Neuronal stem cell (in vitro differentiated cells): ENCODE data around the gene CPHXL2.
A peak's percentile ranks its signal among the peaks of the same experiment; 100 is the strongest.

Source experiments
- DNase-seq: peaks from one replicate; pipeline ENCODE4 v3.0.0-alpha.2; 2013; ENCODE audit warnings: low spot score
- H2AFZ ChIP-seq: one replicate; pipeline ENCODE4 v1.6.1; 2013; ENCODE audit warnings: mild to moderate bottlenecking, low read length, inconsistent platforms
- H2AK5ac ChIP-seq: 2 replicates; pipeline ENCODE4 v1.6.1; 2013; ENCODE audit warnings: low read depth, mild to moderate bottlenecking, inconsistent platforms, low read length, moderate library complexity, mixed read lengths
- H2BK120ac ChIP-seq: 2 replicates; pipeline ENCODE4 v1.6.1; 2013; ENCODE audit warnings: low read depth, mild to moderate bottlenecking, inconsistent platforms, low read length, moderate library complexity, mixed read lengths
- H2BK12ac ChIP-seq: one replicate; pipeline ENCODE4 v1.6.1; 2013; ENCODE audit warnings: low read length, inconsistent platforms
- H2BK15ac ChIP-seq: 2 replicates; pipeline ENCODE4 v1.6.1; 2013; ENCODE audit warnings: mild to moderate bottlenecking, low read length, inconsistent platforms, mixed read lengths
- H2BK5ac ChIP-seq: one replicate; pipeline ENCODE4 v1.6.1; 2013; ENCODE audit warnings: inconsistent platforms, mild to moderate bottlenecking, low read length, moderate library complexity
- H3K14ac ChIP-seq: one replicate; pipeline ENCODE4 v1.6.1; 2013; ENCODE audit warnings: low read length, inconsistent platforms
- H3K18ac ChIP-seq: 2 replicates; pipeline ENCODE4 v1.6.1; 2013; ENCODE audit warnings: low read length, inconsistent platforms
- H3K23ac ChIP-seq: 2 replicates; pipeline ENCODE4 v1.6.1; 2013; ENCODE audit warnings: low read depth, mild to moderate bottlenecking, mixed read lengths, low read length, inconsistent platforms; ENCODE audit not compliant: poor library complexity
- H3K27ac ChIP-seq: replicated peaks from 3 replicates; pipeline ENCODE4 v1.5.1; 2013; ENCODE audit warnings: low read length, inconsistent platforms
- H3K27me3 ChIP-seq, 3 experiments: 2 replicates each; pipeline ENCODE4 v1.6.1; 2013; ENCODE audit warnings: low read length in 3 of 3, mild to moderate bottlenecking in 2 of 3, inconsistent platforms in 1 of 3, low read depth in 1 of 3, mixed read lengths in 1 of 3, moderate library complexity in 1 of 3; ENCODE audit not compliant: control insufficient read depth in 3 of 3, insufficient read depth in 3 of 3
- H3K36me3 ChIP-seq, 2 donors: replicated peaks in 1 of 2; 2 replicates each; pipeline ENCODE4 v1.6.1; 2013; ENCODE audit warnings: low read length in 2 of 2; ENCODE audit not compliant: control insufficient read depth in 2 of 2, insufficient read depth in 2 of 2
- H3K4ac ChIP-seq: 2 replicates; pipeline ENCODE4 v1.6.1; 2013; ENCODE audit warnings: inconsistent platforms, mild to moderate bottlenecking, low read length, moderate library complexity
- H3K4me1 ChIP-seq, 2 donors: 1 replicate in 1 of 2; 2 replicates in 1 of 2; pipeline ENCODE4 v1.6.1; 2013; ENCODE audit warnings: low read length in 2 of 2, low read depth in 1 of 2; ENCODE audit not compliant: control insufficient read depth in 2 of 2, insufficient read depth in 1 of 2
- H3K4me2 ChIP-seq: one replicate; pipeline ENCODE4 v1.6.1; 2013; ENCODE audit warnings: mild to moderate bottlenecking, low read length, inconsistent platforms; ENCODE audit not compliant: insufficient read depth, poor library complexity, severe bottlenecking
- H3K4me3 ChIP-seq, 2 donors: 2 replicates each; pipeline ENCODE4 v1.5.1; 2013; ENCODE audit warnings: low read length in 2 of 2, mild to moderate bottlenecking in 2 of 2, inconsistent platforms in 1 of 2, moderate library complexity in 1 of 2
- H3K79me1 ChIP-seq: one replicate; pipeline ENCODE4 v1.6.1; 2013; ENCODE audit warnings: low read depth, mild to moderate bottlenecking, inconsistent platforms, low read length, moderate library complexity
- H3K9ac ChIP-seq: one replicate; pipeline ENCODE4 v1.6.1; 2013; ENCODE audit warnings: mild to moderate bottlenecking, low read depth, low read length, inconsistent platforms; ENCODE audit not compliant: poor library complexity
- H3K9me3 ChIP-seq, 2 donors: replicated peaks in 1 of 2; 2 replicates each; pipeline versions ENCODE3 to v1.6.1; 2013; ENCODE audit warnings: low read length in 2 of 2, mild to moderate bottlenecking in 2 of 2, inconsistent platforms in 1 of 2, low read depth in 1 of 2, mixed read lengths in 1 of 2, moderate library complexity in 1 of 2; ENCODE audit not compliant: control insufficient read depth in 2 of 2, insufficient read depth in 1 of 2
- H4K8ac ChIP-seq: one replicate; pipeline ENCODE4 v1.6.1; 2013; ENCODE audit warnings: low read depth, mild to moderate bottlenecking, inconsistent platforms, low read length, moderate library complexity
- H4K91ac ChIP-seq: one replicate; pipeline ENCODE4 v1.6.1; 2013; ENCODE audit warnings: low read length, low read depth, mild to moderate bottlenecking, inconsistent platforms; ENCODE audit not compliant: poor library complexity
- WGBS, 2 donors: extraction: QIAGEN DNeasy Blood & Tissue Kit; methylation state at CpG; one replicate each; pipeline ENCODE4 v1.1.7; 2013; ENCODE audit warnings: missing lambda C conversion rate in 2 of 2, mixed read lengths in 1 of 2; ENCODE audit not compliant: insufficient read length in 2 of 2, insufficient replicate concordance in 1 of 2; ENCODE audit errors: extremely low coverage in 2 of 2; 5-methylcytosine and 5-hydroxymethylcytosine counted together

Gene CPHXL2

GRCh38 chr16:75697571-75697970 lies 20.8 kb upstream of the CPHXL2 start:
- Histone ChIP-seq H3K27me3 (no peaks in the 10 kb centered on the region), H3K4me2 (no peak overlapping the region), H3K4me1 (no peaks in the 10 kb centered on the region), H2BK15ac (no peak overlapping the region), H2AK5ac (no peak overlapping the region), H3K36me3 (no peaks in the 10 kb centered on the region), H3K23ac (no peak overlapping the region), H3K79me1 (no peaks in the 10 kb centered on the region), H4K91ac (no peak overlapping the region), H3K14ac (no peak overlapping the region), H3K4me3 (no peak overlapping the region), H3K27ac (no peak overlapping the region), H3K4ac (no peak overlapping the region), H3K9ac (no peak overlapping the region), H2BK120ac (no peak overlapping the region), H3K9me3 (no peaks in the 10 kb centered on the region), H2BK5ac (no peak overlapping the region), H2AFZ (no peak overlapping the region), H4K8ac (no peak overlapping the region), H3K18ac (no peak overlapping the region), H2BK12ac (no peak overlapping the region)
- no peak for DNase-seq
- WGBS, 2 donors = no CpG with 5 or more reads among the region's 5 CpGs

GRCh38 chr16:75695708-75696107 lies 18.9 kb upstream of the CPHXL2 start:
- Histone ChIP-seq H3K79me1 (no peaks in the 10 kb centered on the region), H2BK5ac (no peak overlapping the region), H2BK120ac (no peak overlapping the region), H2BK15ac (no peak overlapping the region), H4K91ac (no peak overlapping the region), H2BK12ac (no peak overlapping the region), H3K27ac (no peak overlapping the region), H3K4me3 (no peak overlapping the region), H3K23ac (no peak overlapping the region), H3K27me3 (no peaks in the 10 kb centered on the region), H4K8ac (no peak overlapping the region), H3K4me2 (no peak overlapping the region), H3K4me1 (no peaks in the 10 kb centered on the region), H3K9ac (no peak overlapping the region), H2AFZ (no peak overlapping the region), H3K36me3 (no peaks in the 10 kb centered on the region), H3K18ac (no peak overlapping the region), H3K14ac (no peak overlapping the region), H3K4ac (no peak overlapping the region), H2AK5ac (no peak overlapping the region), H3K9me3 (no peaks in the 10 kb centered on the region)
- no peak for DNase-seq
- no CpG with 5 or more reads among the region's 6 CpGs for WGBS, 2 donors

GRCh38 chr16:75687361-75687760 lies 10.6 kb upstream of the CPHXL2 start:
- Histone ChIP-seq H3K4me3 (no peak overlapping the region), H3K4me1 (no peaks in the 10 kb centered on the region), H4K8ac (no peak overlapping the region), H3K36me3 (no peaks in the 10 kb centered on the region), H3K27me3 (no peaks in the 10 kb centered on the region), H3K9me3 (peaks cover 3 to 19% of the 10 kb centered on the region in 2 donors), H3K79me1 (no peaks in the 10 kb centered on the region), H3K4me2 (no peak overlapping the region), H3K9ac (no peak overlapping the region), H2BK15ac (no peak overlapping the region), H3K14ac (no peak overlapping the region), H2AFZ (no peak overlapping the region), H3K4ac (no peak overlapping the region), H2BK120ac (no peak overlapping the region), H3K23ac (no peak overlapping the region), H3K27ac (no peak overlapping the region), H2AK5ac (no peak overlapping the region), H4K91ac (no peak overlapping the region), H3K18ac (no peak overlapping the region), H2BK12ac (no peak overlapping the region), H2BK5ac (no peak overlapping the region)
- DNase-seq = no peak

- no CpG with 5 or more reads among the region's 14 CpGs for WGBS, 2 donors
- H3K4me3 ChIP-seq = no peak overlapping the region
- no peaks in the 10 kb centered on the region for H3K36me3 ChIP-seq
- no peak overlapping the region for H3K4me2 ChIP-seq
- no peaks in the 10 kb centered on the region for H3K79me1 ChIP-seq
- H2AFZ ChIP-seq = no peak overlapping the region
- no peaks in the 10 kb centered on the region for H3K4me1 ChIP-seq
- H3K9me3 ChIP-seq = peaks cover 3 to 16% of the 10 kb centered on the region in 2 donors
- H2AK5ac ChIP-seq = no peak overlapping the region
- no peak overlapping the region for H2BK15ac ChIP-seq
- no peak overlapping the region for H2BK12ac ChIP-seq
- no peak overlapping the region for H2BK5ac ChIP-seq
- H2BK120ac ChIP-seq = no peak overlapping the region
- no peak overlapping the region for H3K14ac ChIP-seq
- no peak for DNase-seq
- H3K27ac ChIP-seq = no peak overlapping the region
- H3K27me3 ChIP-seq = no peaks in the 10 kb centered on the region
- no peak overlapping the region for H3K18ac ChIP-seq
- H4K8ac ChIP-seq = no peak overlapping the region
- no peak overlapping the region for H3K23ac ChIP-seq
- H4K91ac ChIP-seq = no peak overlapping the region
- H3K9ac ChIP-seq = peak overlapping the region; percentile 44
- H3K4ac ChIP-seq = no peak overlapping the region
Measured at GRCh38 chr16:75682308-75682707, 5.5 kb upstream of the CPHXL2 start.
